Measurements from ENCODE around the gene KCNK18. TPM values are rescaled to one million over a fixed set of nuclear protein-coding genes. Genes with fewer than 3 reads are reported as not detected.

KCNK18 gene
- total RNA-seq, 1 experiment from 2014 or later = not detected

- H3K36me3 Mint-ChIP-seq (ENCODE audit: insufficient read depth in 1 of 3, low read depth in 3 of 3) = no peaks in the 10 kb centered on the region
These were observed 19.1 kb upstream of the KCNK18 start for GRCh38 chr10:117178190-117178589.

More at GRCh38 chr10:117178190-117178589, 19.1 kb upstream of the KCNK18 start:
- H3K9me3 ChIP-seq (ENCODE audit: control insufficient read depth, low read depth, low read length) = no peaks in the 10 kb centered on the region
- no peak overlapping the region for H3K4me3 Mint-ChIP-seq
- no peak overlapping the region for H2BK12ac ChIP-seq (ENCODE audit: insufficient read length, low read depth, low read length)
- H3K79me1 ChIP-seq (ENCODE audit: insufficient read depth, low read depth, low read length, poor library complexity, severe bottlenecking) = no peaks in the 10 kb centered on the region
- H3K9me3 Mint-ChIP-seq = no peaks in the 10 kb centered on the region
- no peak overlapping the region for H4K91ac ChIP-seq (ENCODE audit: insufficient read length, low read depth, low read length)
- no peaks in the 10 kb centered on the region for H3K4me1 ChIP-seq (ENCODE audit: insufficient read depth, low read length)
- H3K27me3 ChIP-seq (ENCODE audit: insufficient read depth, low read length) = peaks cover 11% of the 10 kb centered on the region; the same call in 1 of the 2 replicates
- H2BK120ac ChIP-seq (ENCODE audit: low read depth, low read length, poor library complexity, severe bottlenecking) = no peak overlapping the region
- H3K27ac ChIP-seq (ENCODE audit: insufficient read length, low read depth, low read length) = no peak overlapping the region
- no peak overlapping the region for H3K56ac ChIP-seq (ENCODE audit: insufficient read length, low read depth, low read length)
- no peak overlapping the region for H3K18ac ChIP-seq (ENCODE audit: insufficient read length, low read depth, low read length)
- H3K4me2 ChIP-seq (ENCODE audit: insufficient read depth, insufficient read length, low read length) = no peak overlapping the region
- no peak overlapping the region for H3K27ac Mint-ChIP-seq
- H3K23me2 ChIP-seq (ENCODE audit: insufficient read length, low read depth, low read length, poor library complexity, severe bottlenecking) = peaks cover 10% of the 10 kb centered on the region
- no peak overlapping the region for H3T11ph ChIP-seq (ENCODE audit: low read length)
- H3K9ac ChIP-seq (ENCODE audit: extremely low read depth, insufficient read length, low read length) = no peak overlapping the region
- H3K23ac ChIP-seq (ENCODE audit: insufficient read length, low read depth, low read length) = no peak overlapping the region
- DNase-seq = no peak
- H3K14ac ChIP-seq (ENCODE audit: insufficient read depth, low read length) = no peak overlapping the region
- TF ChIP-seq, protein P1, sequence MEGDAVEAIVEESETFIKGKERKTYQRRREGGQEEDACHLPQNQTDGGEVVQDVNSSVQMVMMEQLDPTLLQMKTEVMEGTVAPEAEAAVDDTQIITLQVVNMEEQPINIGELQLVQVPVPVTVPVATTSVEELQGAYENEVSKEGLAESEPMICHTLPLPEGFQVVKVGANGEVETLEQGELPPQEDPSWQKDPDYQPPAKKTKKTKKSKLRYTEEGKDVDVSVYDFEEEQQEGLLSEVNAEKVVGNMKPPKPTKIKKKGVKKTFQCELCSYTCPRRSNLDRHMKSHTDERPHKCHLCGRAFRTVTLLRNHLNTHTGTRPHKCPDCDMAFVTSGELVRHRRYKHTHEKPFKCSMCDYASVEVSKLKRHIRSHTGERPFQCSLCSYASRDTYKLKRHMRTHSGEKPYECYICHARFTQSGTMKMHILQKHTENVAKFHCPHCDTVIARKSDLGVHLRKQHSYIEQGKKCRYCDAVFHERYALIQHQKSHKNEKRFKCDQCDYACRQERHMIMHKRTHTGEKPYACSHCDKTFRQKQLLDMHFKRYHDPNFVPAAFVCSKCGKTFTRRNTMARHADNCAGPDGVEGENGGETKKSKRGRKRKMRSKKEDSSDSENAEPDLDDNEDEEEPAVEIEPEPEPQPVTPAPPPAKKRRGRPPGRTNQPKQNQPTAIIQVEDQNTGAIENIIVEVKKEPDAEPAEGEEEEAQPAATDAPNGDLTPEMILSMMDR (conservative IDR thresholded peaks at IDR 0.05) = no peak
- no peaks in the 10 kb centered on the region for H3K79me2 ChIP-seq (ENCODE audit: insufficient read depth, low read length)
- H4K5ac ChIP-seq (ENCODE audit: insufficient read length, low read depth, low read length) = no peak overlapping the region
- WGBS (ENCODE audit: extremely low coverage, insufficient read length, low lambda C conversion rate) = no CpG with 5 or more reads among the region's 3 CpGs
- no peak overlapping the region for H2BK15ac ChIP-seq (ENCODE audit: low read depth, low read length)
- H2AK5ac ChIP-seq (ENCODE audit: insufficient read length, low read length) = no peak overlapping the region
- H4K20me1 ChIP-seq (ENCODE audit: control insufficient read depth, insufficient read depth, insufficient read length) = no peaks in the 10 kb centered on the region
- no peak overlapping the region for H2AFZ ChIP-seq (ENCODE audit: low read length)
- H3K4ac ChIP-seq (ENCODE audit: low read depth, low read length) = no peak overlapping the region
- H3K4me1 Mint-ChIP-seq = peaks cover 16 to 18% of the 10 kb centered on the region in 2 experiments
- H2BK20ac ChIP-seq (ENCODE audit: low read depth, low read length, poor library complexity, severe bottlenecking) = no peak overlapping the region
- H3K27me3 Mint-ChIP-seq (ENCODE audit: low read depth) = peaks cover 84% of the 10 kb centered on the region
- H4K8ac ChIP-seq (replicated peaks; ENCODE audit: insufficient read length, low read depth, low read length) = no peak overlapping the region
- H2BK5ac ChIP-seq (ENCODE audit: insufficient read length, low read length) = no peak overlapping the region

All from H9 (cell line).